ENCODE results near the gene ATP2B2. TPM values are rescaled to one million over a fixed set of nuclear protein-coding genes. Genes with fewer than 3 reads are reported as not detected.

ATP2B2 gene
- total RNA-seq, 6 experiments from 2014 or later = 25.9 to 45.1 (median 35.1) TPM

GRCh38 chr3:10289077-10289476 is 216.3 kb downstream of the ATP2B2 start:
- DNase-seq = no peak
- H3K27me3 ChIP-seq = no peaks in the 10 kb centered on the region

GRCh38 chr3:10288575-10288960 is 216.8 kb downstream of the ATP2B2 start:
- no peak overlapping the region for H3K4me3 ChIP-seq
- 91% methylated on average over 6 of the region's 11 CpGs for WGBS (ENCODE audit: insufficient coverage, low coverage, low lambda C conversion rate, missing lambda C conversion rate)
- no peaks in the 10 kb centered on the region for H3K27me3 ChIP-seq
- H3K27ac ChIP-seq = no peak overlapping the region
- peaks cover 0 to 13% (median 0%) of the 10 kb centered on the region in 4 donors for H3K36me3 ChIP-seq
- intact Hi-C loops (cut with DNase I) = no loop called here
- DNase-seq = no peak
- TF ChIP-seq CTCF (IDR thresholded peaks at IDR 0.05) (no peak), POLR2A (IDR thresholded peaks at IDR 0.05) (no peak)
- no peak for ATAC-seq
- H3K9me3 ChIP-seq = no peaks in the 10 kb centered on the region
- no peaks in the 10 kb centered on the region for H3K4me1 ChIP-seq

More at GRCh38 chr3:10289077-10289476, 216.3 kb downstream of the ATP2B2 start:
- no peak for TF ChIP-seq POLR2A (IDR thresholded peaks at IDR 0.05)
- no peak for TF ChIP-seq CTCF (IDR thresholded peaks at IDR 0.05)
- 89% methylated on average over 8 of the region's 9 CpGs for WGBS (ENCODE audit: insufficient coverage, low coverage, low lambda C conversion rate, missing lambda C conversion rate)
- no peak for ATAC-seq
- peaks cover 0 to 11% (median 0%) of the 10 kb centered on the region in 4 donors for H3K36me3 ChIP-seq
- intact Hi-C loops (cut with DNase I) = no loop called here
- no peak overlapping the region for H3K4me3 ChIP-seq
- H3K27ac ChIP-seq = no peak overlapping the region
- H3K9me3 ChIP-seq = no peaks in the 10 kb centered on the region
- H3K4me1 ChIP-seq = no peaks in the 10 kb centered on the region

- Histone ChIP-seq H3K27me3 (no peaks in the 10 kb centered on the region), H3K9me3 (no peaks in the 10 kb centered on the region), H3K4me1 (no peaks in the 10 kb centered on the region), H3K36me3 (peaks cover 0 to 18% (median 0%) of the 10 kb centered on the region in 4 donors), H3K27ac (no peak overlapping the region), H3K4me3 (no peak overlapping the region)
- intact Hi-C loops (cut with DNase I) = no loop called here
- DNase-seq (no peak), ATAC-seq (no peak)
- 83% methylated on average over 3 of the region's 12 CpGs for WGBS (ENCODE audit: insufficient coverage, low coverage, low lambda C conversion rate, missing lambda C conversion rate)
- TF ChIP-seq CTCF (IDR thresholded peaks at IDR 0.05) (no peak), POLR2A (IDR thresholded peaks at IDR 0.05) (no peak)
Observed at GRCh38 chr3:10287936-10288574, 217.3 kb downstream of the ATP2B2 start.

GRCh38 chr3:10286596-10287295 is 218.6 kb downstream of the ATP2B2 start:
- no peak for DNase-seq
- Histone ChIP-seq H3K27me3 (no peaks in the 10 kb centered on the region), H3K36me3 (peaks cover 0 to 22% (median 3%) of the 10 kb centered on the region in 4 donors), H3K27ac (no peak overlapping the region), H3K4me1 (no peaks in the 10 kb centered on the region), H3K4me3 (no peak overlapping the region), H3K9me3 (no peaks in the 10 kb centered on the region)
- intact Hi-C loops (cut with DNase I) = no loop called here
- 85% methylated on average over 2 of the region's 2 CpGs for WGBS (ENCODE audit: insufficient coverage, low coverage, low lambda C conversion rate, missing lambda C conversion rate)
- ATAC-seq = peak in 1 of 4 donors; percentile 46
- TF ChIP-seq POLR2A (IDR thresholded peaks at IDR 0.05) (no peak), CTCF (IDR thresholded peaks at IDR 0.05) (peak in 2 of 4 donors; percentile 20 to 34)

Measured in right lobe of liver (tissue), 6 donors.